Measurements from ENCODE around the gene CDC42BPB.

- TF ChIP-seq CTCF (IDR thresholded peaks at IDR 0.05) (no peak), POLR2A (IDR thresholded peaks at IDR 0.05) (no peak)
Observed at GRCh38 chr14:103031566-103031911, 25.8 kb downstream of the CDC42BPB start.
